A549 (cell line): Measurements from ENCODE around the gene PHF2. TPM values are rescaled to one million over a fixed set of nuclear protein-coding genes. Genes with fewer than 3 reads are reported as not detected.
"Not testable (repeated sequence)": the region's sequence is repeated elsewhere in the genome, so short reads cannot be mapped to it uniquely, and the experiment has no call there.

Experiments used
- ATAC-seq, 2 experiments: fragments of 200-7000 bp in 1 of 2; fragments of >200 bp in 1 of 2; cut with Nextera tagmentation in 1 of 2; cut with Tn5 transposase in 1 of 2; 3 replicates each; pipeline versions ENCODE4 v1.8.0 to v1.9.1; 2018 to 2020; ENCODE audit warnings: mild to moderate bottlenecking in 1 of 2, moderate library complexity in 1 of 2
- CTCF ChIA-PET: fragments of 300-600 bp; sonication (Branson Sonifier 250); formaldehyde crosslinking; extraction: SDS; loops from one replicate; lab custom pipeline; 2021; ENCODE audit warnings: antibody characterized with exemption, inconsistent platforms; lab: Yijun Ruan, JAX
- POLR2A ChIA-PET: fragments of 350-600 bp; formaldehyde crosslinking; extraction: SDS; loops from one replicate; lab custom pipeline; 2021; ENCODE audit warnings: antibody characterized with exemption, inconsistent platforms; lab: Yijun Ruan, JAX
- DNase-seq, 2 experiments: peaks; one replicate each; pipeline versions ENCODE4 v3.0.0 to v3.0.0-alpha.2; 2011 to 2016; ENCODE audit warnings: low read depth in 1 of 2, low spot score in 1 of 2
- FAIRE-seq: peaks from 2 replicates; lab custom pipeline; 2011; peaks lifted over from hg19 to GRCh38; lab: Jason Lieb, UNC
- H3K27ac ChIP-seq, 2 experiments: fragments of >200 bp; sonication (Bioruptor Twin); formaldehyde crosslinking; 3 replicates each; pipeline ENCODE4 v1.5.1; 2016 to 2017
- H3K4me1 ChIP-seq: fragments of >200 bp; sonication (Bioruptor Twin); formaldehyde crosslinking; 3 replicates; pipeline ENCODE4 v1.6.1; 2016
- H3K4me2 ChIP-seq: fragments of >200 bp; sonication (Bioruptor Twin); formaldehyde crosslinking; 3 replicates; pipeline ENCODE4 v1.6.1; 2016
- H3K4me3 ChIP-seq: fragments of >200 bp; sonication (Bioruptor Twin); formaldehyde crosslinking; 3 replicates; pipeline ENCODE4 v1.5.1; 2016
- H3K9me3 ChIP-seq: fragments of >200 bp; sonication (Bioruptor Twin); formaldehyde crosslinking; 3 replicates; pipeline ENCODE4 v1.6.1; 2016
- BCL3 ChIP-seq: fragments of >200 bp; sonication (Bioruptor Twin); formaldehyde crosslinking; IDR thresholded peaks from 3 replicates; pipeline ENCODE4 v1.6.1; 2016
- CTCF ChIP-seq: fragments of >200 bp; sonication (Bioruptor Twin); formaldehyde crosslinking; IDR thresholded peaks from 3 replicates; pipeline ENCODE4 v1.5.1; 2016
- EHMT2 ChIP-seq: fragments of 200-600 bp; sonication (generic); IDR thresholded peaks from 2 replicates; pipeline ENCODE4 v1.6.1; 2016; ENCODE audit warnings: antibody characterized with exemption, low read depth, mild to moderate bottlenecking, moderate library complexity
- ESRRA ChIP-seq: fragments of 150-350 bp; IDR thresholded peaks from 2 replicates; pipeline ENCODE4 v1.6.1; 2014; ENCODE audit warnings: mild to moderate bottlenecking, low read length, borderline replicate concordance
- FOSB ChIP-seq: fragments of 250-450 bp; sonication (Bioruptor Pico); IDR thresholded peaks from 2 replicates; pipeline ENCODE4 v1.5.0; 2020; ENCODE audit warnings: mild to moderate bottlenecking, moderate library complexity
- FOSL2 ChIP-seq, 2 experiments: fragments of 450-650 bp in 1 of 2; fragments of >200 bp in 1 of 2; sonication (Bioruptor Twin) in 1 of 2; formaldehyde crosslinking; IDR thresholded peaks; 2 replicates each; pipeline versions ENCODE4 v1.5.0 to v1.6.1; 2016 to 2020; ENCODE audit warnings: mild to moderate bottlenecking in 1 of 2, moderate library complexity in 1 of 2
- GATA3 ChIP-seq: IDR thresholded peaks from 2 replicates; pipeline ENCODE4 v1.6.1; 2012; ENCODE audit warnings: borderline replicate concordance
- MAFK ChIP-seq: fragments of 450-650 bp; IDR thresholded peaks from 2 replicates; pipeline ENCODE4 v1.6.1; 2014; ENCODE audit not compliant: partially characterized antibody
- NFE2L2 ChIP-seq: fragments of 150-350 bp; conservative IDR thresholded peaks from 2 replicates; pipeline ENCODE4 v1.6.1; 2014; ENCODE audit warnings: low read length
- NR3C1 ChIP-seq: fragments of >200 bp; sonication (Bioruptor Twin); formaldehyde crosslinking; IDR thresholded peaks from 3 replicates; pipeline ENCODE4 v1.6.1; 2017
- PHF8 ChIP-seq: fragments of 200-600 bp; sonication (generic); IDR thresholded peaks from 2 replicates; pipeline ENCODE4 v1.6.1; 2016; ENCODE audit warnings: low read depth, mild to moderate bottlenecking, antibody characterized with exemption, moderate library complexity, borderline replicate concordance
- POLR2AphosphoS2 ChIP-seq: conservative IDR thresholded peaks from 2 replicates; pipeline ENCODE4 v1.6.1; 2012; ENCODE audit warnings: low read length, improper control_type of control experiment, inconsistent platforms
- RCOR1 ChIP-seq: fragments of 150-350 bp; IDR thresholded peaks from 2 replicates; pipeline ENCODE4 v1.6.1; 2014; ENCODE audit warnings: antibody characterized with exemption, low read length, low read depth
- RFX5 ChIP-seq: fragments of 450-650 bp; IDR thresholded peaks from 2 replicates; pipeline ENCODE4 v1.7.1; 2014; ENCODE audit warnings: antibody characterized with exemption, mild to moderate bottlenecking, moderate library complexity
- RNF2 ChIP-seq: fragments of 200-600 bp; sonication (generic); IDR thresholded peaks from 2 replicates; pipeline ENCODE4 v1.6.1; 2016; ENCODE audit warnings: low read depth, mild to moderate bottlenecking, antibody characterized with exemption, moderate library complexity, borderline replicate concordance
- SREBF2 ChIP-seq: fragments of 450-650 bp; IDR thresholded peaks from 2 replicates; pipeline ENCODE4 v1.6.1; 2014; ENCODE audit warnings: mild to moderate bottlenecking, moderate library complexity
- TFCP2L1 ChIP-seq: fragments of 250-450 bp; sonication (Bioruptor Pico); IDR thresholded peaks from 2 replicates; pipeline ENCODE4 v1.5.0; 2021; ENCODE audit warnings: mild to moderate bottlenecking
- TP53 ChIP-seq: fragments of 250-450 bp; sonication (Bioruptor Pico); IDR thresholded peaks from 2 replicates; pipeline ENCODE4 v1.5.0; 2021; ENCODE audit warnings: mild to moderate bottlenecking, moderate library complexity
- WGBS: methylation state at CpG from one replicate; pipeline ENCODE4 v1.1.6; 2017; ENCODE audit errors: missing lambda C conversion rate; 5-methylcytosine and 5-hydroxymethylcytosine counted together
- polyA plus RNA-seq, 4 experiments: library from polyadenylated mRNA; depleted of rRNA in 3 of 4; stranded (reverse); fragments of >200 nt; fragmentation: RNase III in 1 of 4; extraction: RNeasy Plus Mini Kit Qiagen cat#74134 plus additional on column Dnase treatment in 1 of 4; gene quantifications; 2 replicates in 3 of 4; 3 replicates in 1 of 4; pipeline ENCODE4 v1.2.3, GENCODE V29; 2011 to 2017
- TF ChIP-seq, protein P1 (sequence below): fragments of 250-450 bp; sonication (Bioruptor Pico); IDR thresholded peaks from 2 replicates; pipeline ENCODE4 v1.5.0; 2021; ENCODE audit warnings: mild to moderate bottlenecking, moderate library complexity, borderline replicate concordance
- TF ChIP-seq, protein P2 (sequence below): IDR thresholded peaks from 2 replicates; pipeline ENCODE4 v1.6.1; 2012; ENCODE audit warnings: low read depth, borderline replicate concordance

Gene PHF2
- polyA plus RNA-seq, 2 of the 4 experiments (the other 2 are of a cell fraction), result 9.6 to 12.2 TPM

GRCh38 chr9:93670208-93671019 is 94.0 kb downstream of the PHF2 start:
- FAIRE-seq (no peak), ATAC-seq (peak; percentile 20 to 26; a peak in 3 of 6 replicates), DNase-seq (no peak)
- ChIA-PET POLR2A (interaction anchor here (0.6 kb wide), 1 partner anchor 155 kb away, joined by 5 read pairs; no protein-coding TSS in a partner anchor), CTCF (interaction anchor here (0.6 kb wide), 1 partner anchor 11 kb away, joined by 3 read pairs; no protein-coding TSS in a partner anchor)
- Histone ChIP-seq H3K4me1 (no peaks in the 10 kb centered on the region), H3K4me3 (no peak overlapping the region), H3K9me3 (no peaks in the 10 kb centered on the region), H3K4me2 (no peak overlapping the region), H3K27ac (no peak overlapping the region)
- 84% methylated on average over 7 of the region's 8 CpGs for WGBS
- TF ChIP-seq POLR2AphosphoS2, result no peak

DNA sequence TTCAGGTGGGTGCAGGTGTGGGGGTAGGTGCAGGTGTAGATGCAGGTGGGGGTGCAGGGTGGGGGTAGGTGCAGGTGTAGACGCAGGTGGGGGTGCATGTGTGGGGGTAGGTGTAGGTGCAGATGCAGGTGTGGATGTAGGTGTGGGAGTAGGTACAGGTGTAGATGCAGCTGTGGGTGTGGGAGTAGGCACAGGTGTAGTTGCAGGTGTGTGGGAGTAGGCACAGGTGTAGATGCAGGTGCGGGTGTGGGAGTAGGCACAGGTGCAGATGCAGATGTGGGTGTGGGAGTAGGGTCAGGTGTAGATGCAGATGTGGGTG is 94.6 kb downstream of the PHF2 start:
- ChIA-PET POLR2A (interaction anchor here (0.6 kb wide), 1 partner anchor 155 kb away, joined by 5 read pairs; no protein-coding TSS in a partner anchor), CTCF (no interaction called here)
- 100% methylated on average over 1 of the region's 2 CpGs for WGBS
- no peaks in the 10 kb centered on the region for H3K9me3 ChIP-seq
- no peak overlapping the region for H3K4me3 ChIP-seq
- ATAC-seq (no peak), DNase-seq (no peak), FAIRE-seq (no peak)
- H3K4me1 ChIP-seq, result no peaks in the 10 kb centered on the region
- TF ChIP-seq GATA3 (no peak), RCOR1 (no peak), TFCP2L1 (CRISPR knock-in tag) (no peak), MAFK (no peak), NFE2L2 (no peak), RNF2 (no peak), PHF8 (no peak), RFX5 (no peak), FOSB (CRISPR knock-in tag) (no peak), FOSL2 (IDR thresholded peaks at IDR 0.05) (no peak), FOSL2 (CRISPR knock-in tag; IDR thresholded peaks at IDR 0.05) (no peak), EHMT2 (no peak), BCL3 (no peak), TP53 (CRISPR knock-in tag) (no peak), NR3C1 (no peak), CTCF (no peak), SREBF2 (no peak), ESRRA (no peak)
- TF ChIP-seq, protein P1, sequence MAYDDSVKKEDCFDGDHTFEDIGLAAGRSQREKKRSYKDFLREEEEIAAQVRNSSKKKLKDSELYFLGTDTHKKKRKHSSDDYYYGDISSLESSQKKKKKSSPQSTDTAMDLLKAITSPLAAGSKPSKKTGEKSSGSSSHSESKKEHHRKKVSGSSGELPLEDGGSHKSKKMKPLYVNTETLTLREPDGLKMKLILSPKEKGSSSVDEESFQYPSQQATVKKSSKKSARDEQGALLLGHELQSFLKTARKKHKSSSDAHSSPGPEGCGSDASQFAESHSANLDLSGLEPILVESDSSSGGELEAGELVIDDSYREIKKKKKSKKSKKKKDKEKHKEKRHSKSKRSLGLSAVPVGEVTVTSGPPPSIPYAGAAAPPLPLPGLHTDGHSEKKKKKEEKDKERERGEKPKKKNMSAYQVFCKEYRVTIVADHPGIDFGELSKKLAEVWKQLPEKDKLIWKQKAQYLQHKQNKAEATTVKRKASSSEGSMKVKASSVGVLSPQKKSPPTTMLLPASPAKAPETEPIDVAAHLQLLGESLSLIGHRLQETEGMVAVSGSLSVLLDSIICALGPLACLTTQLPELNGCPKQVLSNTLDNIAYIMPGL (CRISPR knock-in tag), result no peak
- TF ChIP-seq, protein P2, sequence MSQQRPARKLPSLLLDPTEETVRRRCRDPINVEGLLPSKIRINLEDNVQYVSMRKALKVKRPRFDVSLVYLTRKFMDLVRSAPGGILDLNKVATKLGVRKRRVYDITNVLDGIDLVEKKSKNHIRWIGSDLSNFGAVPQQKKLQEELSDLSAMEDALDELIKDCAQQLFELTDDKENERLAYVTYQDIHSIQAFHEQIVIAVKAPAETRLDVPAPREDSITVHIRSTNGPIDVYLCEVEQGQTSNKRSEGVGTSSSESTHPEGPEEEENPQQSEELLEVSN, result no peak
- H3K4me2 ChIP-seq, result no peak overlapping the region
- H3K27ac ChIP-seq, result no peak overlapping the region

- H3K27ac ChIP-seq, H3K4me1 ChIP-seq, H3K4me3 ChIP-seq, ATAC-seq, DNase-seq, FAIRE-seq, POLR2A ChIA-PET, H3K4me2 ChIP-seq, H3K9me3 ChIP-seq: not testable (repeated sequence)
- 100% methylated on average over 2 of the region's 2 CpGs for WGBS
- CTCF ChIA-PET, result interaction anchor here (2.1 kb wide), 1 partner anchor 10 kb away, joined by 7 read pairs; no protein-coding TSS in a partner anchor
These were observed 96.1 kb downstream of the PHF2 start for GRCh38 chr9:93672330-93673020.
